Esophagus mucosa (tissue), 1 donor: ENCODE measurements around the gene HOXC5. TPM values are rescaled to one million over a fixed set of nuclear protein-coding genes. Genes with fewer than 3 reads are reported as not detected.
A peak's percentile ranks its signal among the peaks of the same experiment; 100 is the strongest.

Experiments
- ATAC-seq: fragments of 200-7000 bp; cut with Tn5 transposase; one replicate; pipeline ENCODE4 v1.9.1; 2020
- total RNA-seq: library from RNA; stranded (reverse); gene quantifications from one replicate; pipeline ENCODE4 v1.2.4, GENCODE V29; 2023
- donor health status: DM: yes; HTN: yes; CAD: no.

HOXC5 gene
- total RNA-seq, 1 donor from 2014 or later: 0.60 TPM

DNA sequence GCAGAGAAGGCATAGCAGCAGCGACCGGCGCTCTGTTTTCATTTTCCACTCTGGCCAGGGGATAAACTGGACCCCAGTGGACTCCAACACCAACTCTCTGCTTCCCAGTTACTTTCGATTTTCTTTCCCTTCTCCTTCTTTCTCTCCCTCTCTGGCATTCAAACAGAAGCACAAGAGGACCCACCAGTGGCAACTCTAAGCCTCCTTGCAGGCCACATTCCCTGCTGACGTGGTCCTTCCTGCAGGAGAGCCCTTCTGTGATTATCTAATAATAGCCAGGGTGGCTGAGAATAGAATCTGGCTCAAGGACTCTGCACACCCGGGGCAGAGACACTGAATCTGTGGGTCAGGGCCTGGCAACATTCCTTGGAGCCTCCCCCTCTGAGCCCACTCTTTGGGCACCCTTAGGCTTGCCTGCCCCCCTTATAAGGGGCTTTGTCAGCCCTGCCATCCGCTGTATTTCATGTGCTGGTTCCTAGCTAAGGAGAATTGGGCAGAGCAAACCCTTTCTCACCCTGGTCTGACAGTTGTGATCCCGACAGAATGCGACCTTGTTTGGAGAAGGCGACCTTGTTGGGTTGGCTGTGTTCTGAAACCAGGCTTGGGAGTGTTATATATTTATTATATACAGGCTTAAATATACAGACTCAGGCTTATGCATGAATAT is 12.8 kb upstream of the HOXC5 start:
- no peak for ATAC-seq

DNA sequence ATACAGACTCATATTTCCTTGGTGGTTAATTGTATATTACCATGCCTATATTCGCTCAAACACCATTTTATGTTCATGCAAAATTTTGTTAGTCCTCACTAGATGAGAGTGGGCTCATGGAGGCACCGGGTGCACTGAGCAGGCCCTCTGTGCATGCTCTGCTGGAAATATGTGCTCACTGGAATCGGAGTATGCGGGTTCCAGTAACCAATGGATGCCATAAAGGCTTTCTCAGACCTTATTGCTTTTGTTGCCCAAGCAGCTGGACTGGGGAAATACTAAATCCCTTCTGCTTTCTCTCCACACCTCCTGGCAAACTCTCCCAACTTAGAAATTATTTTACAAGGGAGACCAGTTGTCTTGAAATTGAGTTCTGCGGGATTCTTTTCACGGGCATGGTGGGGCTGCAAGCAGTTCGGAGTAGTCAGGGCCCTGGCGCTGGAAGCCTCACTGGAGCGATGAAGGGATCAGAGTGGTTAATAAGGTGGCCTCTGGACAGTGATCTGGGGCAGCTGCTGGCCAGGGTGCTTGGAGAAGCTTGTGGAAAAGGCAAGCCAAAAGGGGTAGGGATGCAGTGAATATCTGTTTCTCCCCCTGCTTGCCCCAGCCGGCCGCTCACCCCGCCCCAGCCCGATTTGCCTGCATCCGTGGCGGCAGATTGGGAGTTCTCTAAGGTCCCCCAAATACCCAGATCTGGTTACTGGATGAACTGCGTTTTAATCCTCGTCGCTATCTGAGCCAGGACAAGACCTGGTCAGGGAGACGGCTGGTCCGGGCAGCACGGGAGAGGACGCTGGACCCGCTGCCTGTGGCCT is 12.1 kb upstream of the HOXC5 start:
- no peak for ATAC-seq

DNA sequence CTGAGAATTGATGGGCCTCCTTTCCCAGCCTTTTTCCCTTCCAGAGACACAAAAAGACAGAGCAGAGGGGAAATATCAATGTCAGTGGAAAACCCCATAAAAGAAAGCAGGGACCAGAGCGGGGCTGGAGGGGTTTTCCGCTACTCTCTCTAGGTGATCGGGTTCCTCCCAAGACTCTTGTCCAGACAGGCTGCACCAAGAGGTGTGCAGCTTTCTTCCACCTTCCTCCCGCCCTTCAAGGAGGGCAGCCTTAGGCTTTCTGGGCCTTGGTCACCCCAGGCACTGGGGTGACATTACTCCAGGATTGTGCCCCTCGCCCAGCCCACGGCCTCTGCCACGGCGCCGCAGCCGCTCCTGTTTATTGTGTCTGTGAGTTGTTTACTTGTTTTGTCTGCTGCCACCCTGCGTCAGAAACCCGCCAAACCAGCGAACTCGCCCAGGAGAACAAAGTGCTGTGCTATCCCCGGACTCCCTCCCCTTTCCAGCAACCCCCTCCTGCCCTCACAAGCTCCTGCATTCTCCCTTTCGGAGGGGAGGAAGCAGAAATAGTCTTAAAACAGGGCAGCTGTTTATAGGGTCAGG is 11.3 kb upstream of the HOXC5 start:
- ATAC-seq: peak; percentile 22

DNA sequence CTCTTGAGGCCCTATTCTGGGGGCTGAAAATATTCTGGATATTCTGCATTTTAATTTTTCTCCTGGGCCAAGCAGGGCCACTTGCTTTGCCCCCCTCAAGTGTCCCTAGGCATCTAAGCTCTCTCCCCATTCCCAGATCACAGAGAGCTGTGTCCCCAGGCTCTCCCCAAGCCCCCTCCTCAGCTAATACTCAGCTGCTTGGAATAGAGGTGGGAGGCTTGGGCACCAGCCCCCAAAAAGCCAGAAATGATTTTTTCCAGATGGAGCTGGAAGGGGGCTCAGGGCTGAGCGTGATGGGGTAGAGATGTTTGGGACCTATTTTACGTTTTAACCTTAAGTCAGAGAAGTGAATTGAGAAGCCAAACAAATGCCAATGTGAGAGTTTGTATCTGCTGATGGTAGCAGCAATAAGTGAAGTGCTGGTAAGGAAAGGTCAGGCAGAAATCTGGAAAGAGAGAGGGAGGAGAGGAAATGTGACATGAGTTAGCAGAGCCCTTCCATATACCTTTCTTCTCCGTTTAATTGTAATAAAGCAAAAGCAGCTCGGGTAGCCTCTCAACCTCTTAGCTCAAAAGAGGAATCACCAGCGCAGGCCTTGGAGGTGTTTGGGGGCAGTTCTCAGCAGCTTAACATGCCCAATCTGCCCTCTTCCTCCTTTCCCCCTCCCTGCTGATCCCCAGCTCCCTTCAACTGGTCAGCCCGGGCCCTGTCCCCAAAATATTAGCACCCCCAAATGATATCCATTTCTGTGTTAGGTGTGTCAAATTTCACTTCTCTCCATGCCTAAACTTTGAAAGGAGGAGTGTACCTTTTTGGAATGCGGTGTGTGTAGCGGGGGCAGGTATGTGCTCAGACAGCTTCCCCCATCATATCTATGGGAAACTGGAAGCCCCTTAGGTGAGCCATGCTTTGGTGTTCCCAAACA is 9.6 kb upstream of the HOXC5 start:
- ATAC-seq: no peak

DNA sequence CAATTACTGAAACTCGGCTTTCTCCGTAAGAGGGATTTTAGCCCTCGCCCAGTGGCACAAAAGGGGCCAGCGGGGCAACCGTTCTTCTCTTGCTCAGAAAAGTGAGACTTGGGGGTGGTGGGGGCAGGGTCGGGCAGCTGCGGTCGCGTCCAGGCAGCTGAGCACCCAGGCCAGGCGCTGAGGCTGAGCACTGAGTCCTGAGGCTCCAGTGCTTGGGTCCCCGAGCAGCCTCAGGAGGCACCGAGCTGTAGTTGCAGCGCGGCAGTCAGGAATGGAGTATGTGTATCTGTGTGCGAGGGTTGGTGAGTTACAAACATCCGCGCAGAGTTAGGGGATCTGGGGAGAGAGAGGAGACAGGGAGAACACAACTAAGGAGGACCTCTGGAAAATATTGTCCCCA is 8.7 kb upstream of the HOXC5 start:
- ATAC-seq: no peak

- no peak for ATAC-seq
These were observed 8.1 kb upstream of the HOXC5 start for GRCh38 chr12:54024581-54025305.

DNA sequence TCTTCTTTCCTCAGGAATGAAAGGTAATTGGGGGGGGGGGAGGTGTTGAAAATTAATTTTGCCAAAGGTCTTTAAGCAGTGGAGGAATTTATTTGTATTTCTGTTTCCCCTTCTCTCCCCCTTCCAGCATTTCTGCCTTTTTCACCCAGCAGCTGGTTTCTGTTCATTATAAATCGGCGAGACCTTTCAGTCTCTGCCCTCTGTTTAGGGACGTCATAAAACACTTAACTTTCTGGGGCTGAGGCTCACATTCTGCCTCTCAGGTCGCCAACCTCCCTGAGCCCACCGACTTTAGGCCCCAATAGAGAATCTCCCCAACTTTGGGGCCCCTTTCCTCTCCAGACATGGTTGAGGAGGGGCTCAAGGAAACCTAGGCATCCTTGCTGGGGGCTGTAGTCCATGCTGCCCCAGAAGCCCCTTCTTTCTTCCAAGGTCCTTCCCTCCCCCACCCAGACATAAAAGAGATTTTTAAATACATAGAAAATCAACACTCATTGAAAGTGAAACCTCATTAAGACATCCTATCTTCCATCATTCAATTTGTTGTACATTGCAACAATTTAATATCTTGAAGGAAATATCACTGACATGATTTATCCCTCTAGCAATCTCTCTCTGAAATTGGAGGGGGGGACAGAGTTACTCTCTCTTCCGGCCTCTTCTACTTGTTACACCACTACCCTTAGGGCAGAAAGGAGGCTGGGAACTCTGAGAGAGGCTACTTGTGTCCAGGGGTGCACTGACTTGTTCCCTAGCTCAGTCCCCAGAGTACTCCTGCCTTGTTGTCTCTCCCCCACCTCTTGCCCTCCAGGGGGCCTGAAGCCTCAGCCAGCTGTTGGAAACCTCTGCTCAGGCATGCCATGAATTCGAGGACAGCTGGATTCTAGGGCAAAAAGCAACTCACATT is 7.1 kb upstream of the HOXC5 start:
- ATAC-seq: no peak

GRCh38 chr12:54026640-54027441 is 6.0 kb upstream of the HOXC5 start:
- no peak for ATAC-seq

DNA sequence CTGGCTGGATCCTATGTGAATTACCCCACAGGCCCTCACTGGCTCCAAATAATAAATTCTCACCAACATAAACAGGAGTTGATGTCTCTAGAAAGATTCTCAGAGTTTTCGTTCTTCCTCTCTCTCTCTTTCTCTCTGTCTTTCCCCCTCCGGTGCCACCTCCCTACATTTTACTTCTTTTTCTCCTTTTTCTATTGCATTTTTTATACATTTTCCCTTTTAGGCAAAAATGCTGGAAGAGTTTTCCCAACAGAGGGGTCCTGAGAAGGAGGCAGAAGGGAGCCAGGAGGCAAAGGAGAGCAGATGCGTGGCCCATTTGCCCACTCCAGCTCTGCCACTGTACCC is 5.4 kb upstream of the HOXC5 start:
- no peak for ATAC-seq

DNA sequence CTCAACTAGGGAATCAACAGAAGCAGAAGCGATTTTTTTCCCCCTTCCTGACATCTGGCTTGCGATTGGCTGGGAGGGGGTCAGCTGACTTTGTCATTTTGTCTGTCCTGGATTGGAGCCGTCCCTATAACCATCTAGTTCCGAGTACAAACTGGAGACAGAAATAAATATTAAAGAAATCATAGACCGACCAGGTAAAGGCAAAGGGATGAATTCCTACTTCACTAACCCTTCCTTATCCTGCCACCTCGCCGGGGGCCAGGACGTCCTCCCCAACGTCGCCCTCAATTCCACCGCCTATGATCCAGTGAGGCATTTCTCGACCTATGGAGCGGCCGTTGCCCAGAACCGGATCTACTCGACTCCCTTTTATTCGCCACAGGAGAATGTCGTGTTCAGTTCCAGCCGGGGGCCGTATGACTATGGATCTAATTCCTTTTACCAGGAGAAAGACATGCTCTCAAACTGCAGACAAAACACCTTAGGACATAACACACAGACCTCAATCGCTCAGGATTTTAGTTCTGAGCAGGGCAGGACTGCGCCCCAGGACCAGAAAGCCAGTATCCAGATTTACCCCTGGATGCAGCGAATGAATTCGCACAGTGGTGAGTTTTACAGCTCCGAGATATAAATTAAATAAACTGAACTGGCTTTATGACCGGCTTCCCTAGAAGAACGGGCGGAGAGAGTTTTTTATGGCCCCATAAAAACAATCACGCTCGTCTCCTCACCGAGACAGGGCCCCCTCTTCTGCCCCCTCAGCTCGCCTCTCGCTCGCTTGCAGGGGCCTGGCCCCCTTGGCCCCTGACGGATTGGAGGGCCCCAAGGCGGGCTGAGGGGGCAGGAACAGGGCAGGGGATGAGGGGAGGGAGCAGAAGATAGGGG is 4.3 kb upstream of the HOXC5 start, which contains the start of gene HOXC6:
HOXC6 (plus strand) TSS at position 127 of the 888 bp plus-strand sequence; CDS start at position 209, 82 bp downstream.
- ATAC-seq: peak; percentile 37

DNA sequence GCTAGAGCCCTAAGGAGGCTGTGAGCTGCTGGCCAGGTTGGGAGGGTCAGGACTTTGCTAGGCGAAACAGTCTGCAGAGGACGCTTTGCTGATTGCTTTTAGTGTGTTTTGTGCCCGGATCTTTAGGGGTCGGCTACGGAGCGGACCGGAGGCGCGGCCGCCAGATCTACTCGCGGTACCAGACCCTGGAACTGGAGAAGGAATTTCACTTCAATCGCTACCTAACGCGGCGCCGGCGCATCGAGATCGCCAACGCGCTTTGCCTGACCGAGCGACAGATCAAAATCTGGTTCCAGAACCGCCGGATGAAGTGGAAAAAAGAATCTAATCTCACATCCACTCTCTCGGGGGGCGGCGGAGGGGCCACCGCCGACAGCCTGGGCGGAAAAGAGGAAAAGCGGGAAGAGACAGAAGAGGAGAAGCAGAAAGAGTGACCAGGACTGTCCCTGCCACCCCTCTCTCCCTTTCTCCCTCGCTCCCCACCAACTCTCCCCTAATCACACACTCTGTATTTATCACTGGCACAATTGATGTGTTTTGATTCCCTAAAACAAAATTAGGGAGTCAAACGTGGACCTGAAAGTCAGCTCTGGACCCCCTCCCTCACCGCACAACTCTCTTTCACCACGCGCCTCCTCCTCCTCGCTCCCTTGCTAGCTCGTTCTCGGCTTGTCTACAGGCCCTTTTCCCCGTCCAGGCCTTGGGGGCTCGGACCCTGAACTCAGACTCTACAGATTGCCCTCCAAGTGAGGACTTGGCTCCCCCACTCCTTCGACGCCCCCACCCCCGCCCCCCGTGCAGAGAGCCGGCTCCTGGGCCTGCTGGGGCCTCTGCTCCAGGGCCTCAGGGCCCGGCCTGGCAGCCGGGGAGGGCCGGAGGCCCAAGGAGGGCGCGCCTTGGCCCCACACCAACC is 3.1 kb upstream of the HOXC5 start:
- ATAC-seq: no peak

DNA sequence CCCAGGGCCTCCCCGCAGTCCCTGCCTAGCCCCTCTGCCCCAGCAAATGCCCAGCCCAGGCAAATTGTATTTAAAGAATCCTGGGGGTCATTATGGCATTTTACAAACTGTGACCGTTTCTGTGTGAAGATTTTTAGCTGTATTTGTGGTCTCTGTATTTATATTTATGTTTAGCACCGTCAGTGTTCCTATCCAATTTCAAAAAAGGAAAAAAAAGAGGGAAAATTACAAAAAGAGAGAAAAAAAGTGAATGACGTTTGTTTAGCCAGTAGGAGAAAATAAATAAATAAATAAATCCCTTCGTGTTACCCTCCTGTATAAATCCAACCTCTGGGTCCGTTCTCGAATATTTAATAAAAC is 2.4 kb upstream of the HOXC5 start:
- no peak for ATAC-seq

- ATAC-seq: no peak
These were observed 1.9 kb upstream of the HOXC5 start for GRCh38 chr12:54030889-54031471.

GRCh38 chr12:54031480-54031879 is 1.4 kb upstream of the HOXC5 start:
- no peak for ATAC-seq

DNA sequence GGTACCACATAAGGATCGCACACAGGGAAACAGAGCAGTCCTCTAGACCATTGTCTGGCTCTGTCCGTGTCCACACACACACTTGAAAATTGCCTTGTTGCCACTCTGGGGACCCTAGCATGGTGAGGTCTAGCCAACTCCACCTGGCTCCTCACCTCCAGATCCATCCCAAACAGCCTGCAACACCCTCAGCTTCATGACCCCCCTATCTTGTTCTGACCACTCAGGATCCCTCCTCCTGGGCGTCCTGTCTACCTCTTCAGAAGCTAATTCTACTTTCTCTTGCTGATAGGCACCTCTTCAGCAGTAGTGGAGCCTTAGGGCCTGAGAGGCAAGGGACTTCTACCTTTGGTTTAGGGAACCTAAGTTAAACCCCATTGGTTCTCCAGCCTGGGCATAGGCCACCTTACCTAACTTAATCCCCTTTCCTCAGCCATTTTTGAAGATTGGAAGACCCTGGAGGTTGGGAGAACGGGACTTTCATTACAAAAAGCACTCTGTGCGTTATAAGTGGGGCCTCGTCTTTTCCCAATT is 697 bp upstream of the HOXC5 start:
- no peak for ATAC-seq

GRCh38 chr12:54033106-54033979 is 493 bp downstream of the HOXC5 start:
- peak; percentile 10 for ATAC-seq
